GM18505 (cell line): ENCODE data around the gene DKK1.

ENCODE experiments used
- ATAC-seq: cut with Tn5 transposase; IDR thresholded peaks from one replicate; pipeline ENCODE4 v1.9.1; 2021; ENCODE audit not compliant: unreplicated experiment
- POLR2A ChIP-seq: IDR thresholded peaks from 4 replicates; pipeline ENCODE4 v1.6.1; 2011; ENCODE audit warnings: borderline replicate concordance; ENCODE audit not compliant: insufficient read depth, insufficient read length; ENCODE audit errors: extremely low read depth

DKK1 gene

GRCh38 chr10:52313933-52314821 is at the start of gene DKK1:
Gene DKK1 (plus strand): TSS chr10:52314281. CDS start chr10:52314435, 154 bp downstream.
- TF ChIP-seq POLR2A: no peak
- peak; percentile 68 for ATAC-seq

- TF ChIP-seq POLR2A: no peak
- no peak for ATAC-seq
Observed at GRCh38 chr10:52265131-52265926, 48.8 kb upstream of the DKK1 start.

- no peak for TF ChIP-seq POLR2A
Observed at GRCh38 chr10:52266858-52267257, 47.2 kb upstream of the DKK1 start.

GRCh38 chr10:52268790-52269189 is 45.3 kb upstream of the DKK1 start:
- no peak for ATAC-seq
- no peak for TF ChIP-seq POLR2A

More at GRCh38 chr10:52266858-52267257, 47.2 kb upstream of the DKK1 start:
- ATAC-seq: no peak

- ATAC-seq: no peak
- TF ChIP-seq POLR2A: no peak
Observed at GRCh38 chr10:52269233-52269632, 44.8 kb upstream of the DKK1 start.

- TF ChIP-seq POLR2A: no peak
- ATAC-seq: no peak
Observed at GRCh38 chr10:52276163-52276562, 37.9 kb upstream of the DKK1 start.

- TF ChIP-seq POLR2A: no peak
- ATAC-seq: no peak
Observed at GRCh38 chr10:52276986-52277385, 37.1 kb upstream of the DKK1 start.

GRCh38 chr10:52279546-52279945 is 34.5 kb upstream of the DKK1 start:
- no peak for TF ChIP-seq POLR2A
- ATAC-seq: no peak

GRCh38 chr10:52280051-52280450 is 34.0 kb upstream of the DKK1 start:
- no peak for TF ChIP-seq POLR2A
- ATAC-seq: no peak

GRCh38 chr10:52283174-52283573 is 30.9 kb upstream of the DKK1 start:
- TF ChIP-seq POLR2A: no peak
- no peak for ATAC-seq

- TF ChIP-seq POLR2A: no peak
- peak; percentile 59 for ATAC-seq
Observed at GRCh38 chr10:52284416-52285013, 29.6 kb upstream of the DKK1 start.

- no peak for ATAC-seq
- no peak for TF ChIP-seq POLR2A
Observed at GRCh38 chr10:52287866-52288265, 26.2 kb upstream of the DKK1 start.

- no peak for TF ChIP-seq POLR2A
- ATAC-seq: no peak
Observed at GRCh38 chr10:52297747-52298146, 16.3 kb upstream of the DKK1 start.
